GM21423 (cell line): ENCODE data around the gene TUBB4A.

Experiments used
- ATAC-seq: cut with Tn5 transposase; IDR thresholded peaks from one replicate; pipeline ENCODE4 v1.9.1; 2021; ENCODE audit warnings: mild to moderate bottlenecking, moderate library complexity; ENCODE audit not compliant: unreplicated experiment

Gene TUBB4A

GRCh38 chr19:6472713-6473112 is 29.4 kb downstream of the TUBB4A start:
- no peak for ATAC-seq

- no peak for ATAC-seq
Observed at GRCh38 chr19:6471076-6471475, 31.0 kb downstream of the TUBB4A start.

GRCh38 chr19:6470173-6470572 is 31.9 kb downstream of the TUBB4A start:
- ATAC-seq = no peak

- ATAC-seq = no peak
Observed at GRCh38 chr19:6467384-6467783, 34.7 kb downstream of the TUBB4A start.

- ATAC-seq = no peak
Observed at GRCh38 chr19:6466526-6467248, 35.4 kb downstream of the TUBB4A start.

- ATAC-seq = no peak
Observed at GRCh38 chr19:6465663-6466062, 36.4 kb downstream of the TUBB4A start.

- ATAC-seq = no peak
Observed at GRCh38 chr19:6465006-6465405, 37.1 kb downstream of the TUBB4A start.

- no peak for ATAC-seq
Observed at GRCh38 chr19:6464070-6464873, 37.8 kb downstream of the TUBB4A start, which contains the start of gene CRB3. Gene CRB3, plus strand, starts transcription at chr19:6464271. Its CDS starts 431 bp downstream, at chr19:6464702.

- peak; percentile 69 for ATAC-seq
Observed at GRCh38 chr19:6460099-6460884, 41.8 kb downstream of the TUBB4A start.

- peak; percentile 28 for ATAC-seq
Observed at GRCh38 chr19:6459262-6460098, 42.6 kb downstream of the TUBB4A start, which contains the start of gene SLC25A23. Gene SLC25A23, minus strand, starts transcription at chr19:6459792. Its CDS starts 164 bp downstream, at chr19:6459628.

GRCh38 chr19:6458695-6459261 is 43.3 kb downstream of the TUBB4A start:
- no peak for ATAC-seq

GRCh38 chr19:6457958-6458694 is 44.0 kb downstream of the TUBB4A start:
- ATAC-seq = no peak

- no peak for ATAC-seq
Observed at GRCh38 chr19:6455924-6456323, 46.2 kb downstream of the TUBB4A start.

GRCh38 chr19:6453951-6454565 is 48.1 kb downstream of the TUBB4A start:
- no peak for ATAC-seq

GRCh38 chr19:6452899-6453298 is 49.2 kb downstream of the TUBB4A start:
- no peak for ATAC-seq

- no peak for ATAC-seq
Observed at GRCh38 chr19:6452223-6452614, 49.9 kb downstream of the TUBB4A start.

- no peak for ATAC-seq
Observed at GRCh38 chr19:6451583-6452222, 50.4 kb downstream of the TUBB4A start.

- no peak for ATAC-seq
Observed at GRCh38 chr19:6450166-6450565, 51.9 kb downstream of the TUBB4A start.
